Fibroblast of skin of scalp (primary cell): ENCODE data around the gene IQGAP3.
A peak's percentile ranks its signal among the peaks of the same experiment; 100 is the strongest.

Experiments used
- DNase-seq: peaks from one replicate; pipeline ENCODE4 v3.0.0-alpha.2; 2013

Gene IQGAP3

DNA sequence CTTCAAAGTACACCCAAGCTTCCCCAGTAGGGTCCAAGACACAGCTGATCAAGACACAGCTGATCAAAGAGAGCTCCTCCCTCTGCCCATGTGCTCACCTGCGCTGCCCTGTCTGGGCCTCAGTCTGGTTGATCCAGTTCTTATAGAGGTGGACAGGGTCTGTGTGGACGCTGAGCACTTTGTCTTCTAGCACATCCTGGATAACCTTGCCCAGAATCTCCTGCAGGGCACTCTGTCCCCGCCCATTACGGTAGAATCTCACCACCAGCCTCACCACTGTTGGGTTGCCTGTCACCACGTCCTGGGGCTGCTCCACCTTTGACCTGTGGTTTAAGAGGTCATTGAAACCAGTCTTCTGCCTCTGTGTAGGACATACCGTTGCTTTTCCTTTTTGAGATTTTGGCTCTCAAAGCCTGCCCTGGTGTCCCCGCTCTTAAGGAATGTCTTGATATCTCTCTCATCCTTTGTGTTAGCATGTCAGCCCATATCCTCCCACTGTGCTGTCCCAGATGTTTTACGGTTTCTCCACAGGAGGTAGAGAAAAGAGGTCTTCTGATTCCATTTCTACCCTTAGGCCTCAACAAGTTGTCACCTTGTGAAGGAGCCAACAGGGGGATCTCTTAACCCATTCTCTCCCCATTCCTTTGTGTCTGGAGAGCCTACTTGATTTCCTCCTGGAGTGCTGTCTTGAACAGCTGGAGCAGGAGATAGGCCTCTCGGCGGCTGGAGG, 33.5 kb downstream of the IQGAP3 start:
- no peak for DNase-seq

DNA sequence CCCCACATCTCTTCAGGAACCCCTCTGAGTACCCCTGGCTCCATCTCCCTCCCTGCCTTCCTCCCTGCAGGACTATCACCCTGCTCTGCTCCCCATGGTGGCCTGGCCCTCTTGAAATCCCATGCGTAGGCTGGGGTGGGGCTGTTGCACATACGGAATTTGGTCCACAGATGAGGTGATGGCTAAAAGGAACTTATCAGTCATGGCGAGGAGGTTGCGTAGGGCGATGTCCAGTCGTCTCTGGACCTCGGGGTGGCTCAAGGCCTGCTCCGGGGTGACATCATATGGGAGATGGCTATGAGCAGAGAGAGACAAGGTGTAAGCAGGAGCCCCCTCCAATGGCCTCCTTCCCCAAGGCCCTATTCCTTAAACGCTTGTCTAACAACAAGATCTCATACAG, 35.3 kb downstream of the IQGAP3 start:
- DNase-seq, result no peak

DNA sequence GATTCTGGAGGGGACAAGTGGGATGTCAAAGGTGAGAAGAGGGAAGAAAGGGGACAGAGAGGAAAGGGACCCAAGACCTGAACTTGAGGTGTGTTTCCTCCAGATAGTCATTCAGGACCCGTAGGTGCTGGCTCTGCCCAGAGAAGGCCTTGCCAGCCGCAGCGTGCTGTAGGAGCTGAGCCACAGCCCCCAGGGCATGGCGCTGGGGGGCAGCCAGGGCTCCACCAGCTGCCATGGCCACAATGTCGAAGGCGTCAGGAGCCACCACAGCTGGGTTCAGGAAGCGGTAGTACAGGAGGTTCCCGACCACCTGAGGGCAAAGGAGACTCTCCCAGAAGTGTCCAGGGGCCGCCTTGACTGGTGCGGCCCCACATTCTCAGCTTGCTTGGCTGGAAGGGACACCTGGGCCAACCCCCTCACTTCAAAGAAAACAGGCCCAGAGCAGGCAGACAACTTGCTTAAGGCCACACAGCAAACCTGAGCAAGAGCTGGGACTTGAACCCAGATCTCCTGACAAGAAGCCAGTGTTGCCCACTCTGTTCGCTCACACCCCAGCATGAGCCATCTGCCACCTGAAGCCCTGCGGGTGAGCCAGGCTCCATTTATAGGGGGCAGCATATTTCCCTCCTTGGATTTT, 37.8 kb downstream of the IQGAP3 start:
- no peak for DNase-seq

DNA sequence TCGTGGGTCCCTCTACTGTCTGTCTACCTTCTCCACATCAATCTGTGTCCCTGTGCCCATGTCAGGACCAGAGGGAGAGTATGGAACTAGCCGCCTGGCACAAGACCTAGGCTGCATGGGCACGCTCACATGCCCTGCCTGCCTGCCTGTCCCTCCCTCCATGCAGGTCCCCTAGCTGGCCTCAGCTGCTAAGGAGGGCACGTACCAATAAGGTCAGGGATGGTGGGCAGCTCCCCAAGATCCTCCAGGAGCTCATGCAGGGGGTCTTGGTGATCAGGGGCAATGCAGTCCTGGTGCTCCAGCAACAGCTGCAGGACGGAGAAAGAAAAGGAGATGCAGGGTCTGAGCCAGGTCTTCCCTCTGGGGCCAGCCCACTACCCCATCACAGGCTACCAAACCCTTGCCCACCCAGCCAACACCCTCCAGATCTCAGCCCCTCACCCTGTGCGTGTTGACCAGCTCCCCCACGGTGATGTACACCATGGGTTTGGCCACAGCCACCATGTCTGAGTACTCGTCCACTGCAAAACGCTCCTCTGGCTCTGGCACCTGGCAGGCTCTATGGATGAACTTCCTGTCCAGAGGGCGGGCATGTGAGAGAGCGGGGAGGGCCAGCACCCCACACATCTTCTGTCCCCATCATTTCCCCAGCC, 38.7 kb downstream of the IQGAP3 start:
- no peak for DNase-seq

DNA sequence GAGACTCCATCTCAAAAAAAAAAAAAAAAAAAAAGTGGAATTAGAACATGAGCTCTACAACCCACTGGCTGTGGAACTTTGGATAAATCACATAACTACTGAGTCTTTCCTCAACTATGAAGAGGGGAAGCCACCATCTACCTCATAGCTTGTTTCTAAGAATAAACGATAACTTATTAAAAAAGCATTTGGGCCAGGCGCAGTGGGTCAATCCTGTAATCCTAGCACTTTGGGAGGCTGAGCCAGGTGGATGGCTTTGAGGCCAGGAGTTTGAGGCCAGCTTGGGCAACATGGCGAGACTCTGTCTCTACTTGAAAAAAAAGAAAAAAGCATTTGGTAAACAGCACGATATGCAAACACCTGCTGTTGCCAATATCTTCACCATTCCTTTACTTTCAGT, 40.0 kb downstream of the IQGAP3 start:
- no peak for DNase-seq

DNA sequence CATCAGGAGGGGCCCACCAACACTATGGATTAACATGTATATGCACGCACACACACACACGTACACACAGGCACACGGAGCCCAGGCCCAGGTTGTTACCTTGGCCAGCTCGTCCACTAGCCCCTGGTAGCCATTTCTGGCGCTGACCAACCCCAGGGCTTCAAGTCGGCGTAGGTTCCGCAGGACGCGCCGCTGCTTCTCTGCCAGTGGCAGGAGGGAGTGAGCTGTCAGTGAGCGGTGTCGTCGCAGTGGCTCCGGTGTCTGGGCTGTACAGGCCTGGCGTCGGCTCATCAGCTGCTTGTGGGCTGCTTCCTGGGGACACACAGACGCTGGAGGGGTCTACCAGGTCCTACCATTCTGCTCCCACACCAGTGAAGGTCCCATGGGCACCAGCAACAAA, 42.4 kb downstream of the IQGAP3 start:
- DNase-seq, result no peak

DNA sequence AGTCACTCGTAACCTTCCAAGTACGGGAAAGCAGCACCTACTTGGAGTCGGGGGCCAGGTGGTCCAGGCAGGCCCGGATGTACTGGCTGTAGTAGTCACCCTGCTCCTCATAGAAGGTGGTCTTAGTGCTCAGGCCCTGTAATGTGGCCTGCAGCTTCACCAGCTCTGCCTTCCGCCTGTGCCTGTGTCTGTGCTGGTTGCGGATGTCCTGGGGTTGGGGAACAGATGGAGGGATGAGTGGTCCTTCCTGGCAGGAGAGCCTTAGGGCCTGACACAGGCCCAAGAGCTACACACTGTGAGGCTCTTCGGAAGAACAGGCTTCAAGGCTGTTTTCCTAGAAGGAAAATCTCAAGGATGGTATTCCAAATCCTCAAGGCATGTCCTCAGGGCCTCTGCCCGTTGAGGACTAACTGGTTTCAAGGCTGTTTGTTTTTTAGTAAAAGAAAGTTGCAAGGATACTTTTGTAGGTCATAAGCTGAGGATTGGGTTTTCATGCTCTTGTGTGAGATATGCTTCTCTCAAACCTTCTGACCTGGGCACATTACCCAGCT, 43.4 kb downstream of the IQGAP3 start:
- no peak for DNase-seq

DNA sequence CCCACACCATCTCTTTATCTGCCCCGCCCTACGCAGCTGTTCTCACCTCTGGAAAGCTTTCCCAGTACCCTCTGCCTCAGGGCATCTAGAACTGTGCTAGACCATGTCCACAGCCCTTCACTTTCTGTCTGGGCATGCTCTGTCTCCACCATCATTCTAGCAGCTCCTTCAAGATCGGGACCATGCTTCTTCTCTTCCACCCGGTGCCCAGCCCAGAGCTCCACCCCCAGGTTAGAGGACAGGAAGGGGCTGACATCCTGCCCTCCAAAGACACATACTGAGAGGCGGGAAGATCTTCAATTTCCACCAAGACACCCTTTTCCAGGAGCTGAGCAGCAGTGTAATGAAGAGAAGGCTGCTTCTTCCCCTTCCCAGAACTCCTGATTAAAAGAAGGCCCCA, 44.1 kb downstream of the IQGAP3 start:
- no peak for DNase-seq

DNA sequence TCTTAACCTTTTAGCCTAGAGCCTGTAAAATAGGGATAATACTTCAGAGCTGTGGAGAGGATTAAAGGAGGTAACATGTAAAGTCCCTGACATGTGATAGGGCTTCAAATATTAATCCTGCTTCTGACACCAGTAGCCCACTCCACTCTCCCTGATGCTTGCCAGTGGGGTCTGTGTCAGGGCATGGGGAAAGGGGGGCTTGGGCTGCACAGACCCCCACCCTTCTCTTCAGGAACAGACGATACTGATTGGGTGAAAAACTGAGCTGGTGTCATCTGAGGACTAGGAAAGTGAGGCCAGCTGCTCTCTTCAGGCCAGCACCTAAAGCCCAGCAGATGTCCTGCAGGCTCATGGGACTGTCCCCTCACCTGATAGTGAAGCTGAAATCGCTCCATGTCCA, 44.8 kb downstream of the IQGAP3 start:
- DNase-seq, result no peak

DNA sequence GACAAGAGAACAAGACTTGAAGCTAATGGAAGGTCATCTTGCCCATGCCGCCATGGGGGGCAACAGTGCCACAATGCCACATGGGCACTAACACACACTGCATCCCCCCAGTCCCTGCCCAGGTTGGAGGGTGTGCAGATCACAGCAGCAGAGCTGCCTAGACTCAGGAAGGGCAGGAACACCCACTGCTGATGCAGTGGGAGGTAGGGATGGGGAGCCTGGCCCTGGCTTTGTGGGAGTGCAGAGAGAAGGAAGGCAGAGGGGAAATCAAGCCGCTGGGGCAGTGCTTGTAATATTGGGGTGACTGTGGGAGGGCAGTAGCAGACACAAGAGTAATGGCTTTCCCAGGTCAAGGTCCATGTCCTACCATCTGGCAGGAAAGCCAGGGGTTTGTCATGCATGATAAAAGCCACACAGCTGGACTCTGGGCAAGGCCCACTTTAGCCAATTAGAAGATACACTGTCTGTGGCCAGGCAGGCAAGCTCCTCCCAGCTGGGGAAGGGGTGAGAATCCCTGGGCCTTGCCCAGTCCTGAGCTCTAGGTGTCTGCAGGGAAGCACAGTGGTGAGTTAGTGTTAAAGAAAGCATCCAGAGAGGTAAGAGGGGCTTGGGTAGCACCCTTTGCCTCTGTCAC, 46.4 kb downstream of the IQGAP3 start:
- no peak for DNase-seq

DNA sequence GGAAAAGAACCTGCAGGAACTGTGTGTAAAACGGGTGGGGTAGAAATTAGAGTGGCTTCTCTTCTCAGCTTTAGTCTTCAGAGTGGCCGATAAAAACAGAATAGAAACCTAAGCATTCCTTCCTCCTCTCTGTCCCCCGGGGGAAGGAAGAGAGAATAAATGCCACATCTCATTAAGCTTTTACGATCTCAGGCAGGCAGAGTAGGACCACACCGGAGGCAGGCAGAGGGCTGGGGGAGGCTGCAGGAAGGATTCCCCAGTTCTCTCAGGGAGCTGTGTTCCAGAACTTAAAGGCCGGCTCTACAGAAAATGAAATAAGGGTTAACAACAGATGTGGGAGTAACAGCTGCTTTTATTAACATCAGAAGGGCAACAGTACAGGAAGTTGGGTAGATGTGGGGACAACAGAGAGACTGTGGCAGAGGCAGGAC, 47.3 kb downstream of the IQGAP3 start:
- no peak for DNase-seq

- DNase-seq, result no peak
Measured at GRCh38 chr1:156524481-156524869, 47.9 kb downstream of the IQGAP3 start.

DNA sequence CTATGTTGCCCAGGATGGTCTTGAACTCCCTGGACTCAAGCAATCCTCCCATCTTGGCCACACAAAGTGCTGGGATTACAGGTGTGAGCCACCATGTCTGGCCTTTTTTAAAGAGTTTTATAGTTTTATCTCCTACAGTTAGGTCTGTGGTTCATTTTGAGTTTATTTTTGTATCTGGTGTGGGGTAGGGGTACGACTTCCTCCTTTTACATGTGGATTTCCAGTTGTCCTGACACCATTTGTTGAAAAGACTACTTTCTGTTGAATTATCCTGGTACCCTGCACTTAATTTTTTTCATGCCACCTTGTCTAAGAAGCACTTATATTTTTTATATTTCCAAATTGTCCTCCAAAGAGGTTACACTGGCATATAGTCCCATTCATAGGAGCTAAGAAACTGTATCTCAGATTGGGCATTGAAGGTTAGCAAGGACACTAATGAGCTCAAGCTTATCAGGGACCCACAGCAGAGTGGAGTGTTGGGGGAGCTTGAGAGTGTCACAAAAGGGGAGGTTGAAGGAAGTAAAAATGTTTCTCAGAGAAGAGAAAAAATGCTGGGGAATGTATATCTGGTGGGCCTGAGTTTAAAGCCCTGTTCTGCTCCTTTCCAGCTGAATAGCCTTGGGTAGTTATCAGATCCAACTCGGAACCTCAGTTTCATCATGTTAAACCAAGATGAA, 48.4 kb downstream of the IQGAP3 start:
- DNase-seq, result no peak

DNA sequence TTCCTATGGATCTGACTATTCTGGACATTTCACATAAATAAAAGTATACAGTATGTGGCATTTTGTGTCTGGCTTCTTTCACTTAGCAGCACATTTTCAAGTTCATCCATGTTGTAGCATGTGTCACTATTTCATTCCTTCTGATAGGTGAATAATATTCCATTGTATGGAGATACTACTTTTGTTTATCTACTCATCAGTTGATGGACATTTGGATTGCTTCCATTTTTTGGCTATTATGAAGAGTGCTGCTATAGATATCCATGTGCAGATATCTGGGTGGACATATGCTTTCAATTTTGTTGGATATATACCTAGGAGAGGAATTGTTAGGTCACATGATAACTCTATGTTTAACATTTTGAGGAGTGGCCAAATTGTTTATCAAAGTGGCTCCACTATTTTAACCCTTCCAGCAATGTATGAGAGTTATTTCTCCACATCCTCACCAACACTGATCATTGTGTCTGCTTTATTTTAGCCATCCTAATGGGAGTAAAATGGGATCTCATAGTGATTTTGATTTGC, 49.9 kb downstream of the IQGAP3 start:
- no peak for DNase-seq

- no peak for DNase-seq
Measured at GRCh38 chr1:156517748-156518147, 54.6 kb downstream of the IQGAP3 start.

- no peak for DNase-seq
Measured at GRCh38 chr1:156516821-156517220, 55.5 kb downstream of the IQGAP3 start.

DNA sequence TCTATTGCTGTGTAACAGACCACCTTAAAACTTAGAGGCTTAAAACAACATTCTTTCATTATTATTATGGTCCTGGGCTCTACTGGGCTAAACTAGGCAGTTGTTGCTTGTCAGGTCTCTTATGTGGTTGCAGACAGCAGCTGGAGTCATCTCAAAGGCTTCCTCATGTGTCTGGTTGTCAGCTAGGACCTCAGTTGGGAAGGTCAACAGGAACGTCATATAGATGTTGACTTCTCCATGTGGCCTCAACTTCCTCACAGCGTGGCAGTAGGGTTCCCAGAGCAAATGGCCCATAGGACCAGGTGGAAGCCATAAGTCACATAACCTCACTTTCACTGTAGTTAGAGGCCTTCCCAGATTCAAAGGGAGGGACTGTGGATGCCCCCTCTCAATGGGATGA, 56.4 kb downstream of the IQGAP3 start:
- no peak for DNase-seq

DNA sequence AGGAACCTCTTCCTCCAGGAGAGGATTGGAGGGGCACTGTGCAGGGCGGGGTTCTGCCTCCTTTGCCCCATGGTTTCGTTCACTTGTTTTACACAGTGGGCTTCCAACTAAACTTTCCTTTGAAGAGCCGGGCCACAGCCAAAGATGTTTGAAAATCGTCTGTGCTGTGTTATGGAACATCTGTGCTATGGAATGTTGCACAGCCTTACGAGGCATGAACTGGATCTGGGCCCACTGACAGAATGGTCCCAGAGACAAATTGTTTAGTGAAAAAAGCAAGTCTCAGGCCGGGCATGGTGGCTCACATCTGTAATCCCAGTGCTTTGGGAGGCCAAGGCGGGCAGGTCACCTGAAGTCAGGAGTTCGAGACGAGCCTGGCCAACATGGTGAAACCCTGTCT, 59.2 kb downstream of the IQGAP3 start:
- DNase-seq, result no peak

DNA sequence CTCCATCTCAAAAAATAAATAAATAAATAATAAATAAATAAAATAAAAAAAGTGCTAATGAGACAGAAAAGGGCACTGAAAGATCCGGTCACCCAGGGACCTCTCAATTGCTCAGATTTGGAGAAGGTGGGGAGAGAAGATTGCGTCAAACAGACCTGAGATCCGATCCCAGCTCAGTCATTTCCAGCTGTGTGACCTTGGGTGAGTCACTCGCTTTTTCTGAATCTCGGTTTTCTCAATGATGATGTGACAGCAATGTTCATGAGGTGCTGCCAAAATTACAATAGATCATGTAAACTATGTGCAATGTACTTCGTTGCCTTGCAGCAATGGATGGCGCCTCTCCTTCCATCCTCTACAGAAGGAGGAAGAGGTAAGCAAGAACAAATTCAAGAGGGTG, 60.7 kb downstream of the IQGAP3 start:
- DNase-seq, result peak; percentile 28

DNA sequence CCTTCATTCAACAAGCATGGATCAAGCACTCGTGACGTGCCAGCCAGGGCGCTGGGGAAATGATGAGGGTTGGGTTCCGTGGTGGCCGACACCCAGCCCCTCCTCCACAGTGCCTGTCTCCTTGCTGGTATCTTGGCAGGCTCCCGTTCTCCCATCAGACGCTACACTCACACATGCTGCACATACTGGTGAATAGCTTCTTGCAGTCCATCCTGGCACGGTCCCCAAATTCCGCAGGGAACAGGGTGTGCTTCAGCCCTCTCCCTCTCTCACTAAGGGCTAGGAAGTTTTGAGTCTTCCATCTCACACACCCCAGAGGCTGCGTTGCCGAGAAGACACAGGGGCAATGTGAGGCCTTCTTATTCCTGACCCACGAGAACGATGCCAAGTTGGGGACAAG, 61.7 kb downstream of the IQGAP3 start:
- DNase-seq, result peak; percentile 86

DNA sequence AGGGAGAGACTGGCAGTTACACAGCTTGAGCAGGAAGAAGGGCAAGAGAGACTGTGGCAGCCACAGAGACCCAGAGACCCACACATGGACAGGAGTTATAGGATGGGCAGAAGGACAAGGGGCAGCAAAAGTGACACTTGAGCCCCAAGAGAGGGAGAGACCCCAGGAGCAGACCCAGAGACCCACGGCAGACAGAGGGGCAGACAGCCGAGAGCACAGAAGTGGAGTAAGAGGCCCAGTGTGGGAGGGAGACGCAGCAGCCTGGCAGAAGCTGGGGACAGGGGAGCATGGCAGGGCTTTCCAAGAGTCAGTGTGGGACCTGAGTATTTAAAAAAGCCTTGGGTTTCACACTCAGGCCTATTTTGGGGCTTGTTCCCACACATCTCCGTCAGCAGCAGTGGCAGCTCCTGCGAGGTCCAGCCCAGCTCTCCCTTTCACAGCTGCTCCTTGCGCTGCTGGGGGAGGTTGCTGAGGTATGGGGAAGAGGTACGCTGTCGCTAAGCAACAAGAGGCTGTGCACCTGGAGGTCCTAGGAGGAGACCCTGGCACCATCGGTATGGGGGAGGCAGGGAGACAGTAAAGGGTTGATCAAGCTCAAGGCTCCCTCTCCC, 62.8 kb downstream of the IQGAP3 start:
- no peak for DNase-seq

DNA sequence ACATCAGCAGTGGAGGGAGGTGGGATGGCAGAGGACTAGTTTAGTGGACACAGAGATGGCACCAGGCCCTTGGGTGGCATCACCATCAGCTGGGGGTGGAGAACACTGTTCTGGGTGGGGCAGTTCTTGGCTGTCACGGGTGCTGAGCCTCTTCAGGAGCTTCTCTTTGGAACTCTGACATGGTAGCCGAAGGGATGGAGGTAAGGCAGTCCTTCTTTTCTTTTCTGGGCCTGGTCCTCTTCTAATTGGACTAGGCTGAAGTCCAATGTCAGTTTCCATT, 63.5 kb downstream of the IQGAP3 start:
- no peak for DNase-seq
